CD4-positive, alpha-beta T cell (primary cell): Measurements from ENCODE around the gene PFKFB3. TPM values are rescaled to one million over a fixed set of nuclear protein-coding genes. Genes with fewer than 3 reads are reported as not detected.

Source experiments
- ATAC-seq: fragments of 200-7000 bp; cut with Tn5 transposase; one replicate; pipeline ENCODE4 v1.10.0; 2022; ENCODE audit warnings: mild to moderate bottlenecking; ENCODE audit not compliant: poor library complexity
- CTCF ChIA-PET: fragments of 350-600 bp; sonication (Branson Sonifier 250); formaldehyde crosslinking; loops from one replicate; lab custom pipeline; 2021; ENCODE audit warnings: antibody characterized with exemption, inconsistent platforms; lab: Charles Lee
- POLR2A ChIA-PET: fragments of 350-600 bp; sonication (Branson Sonifier 250); formaldehyde crosslinking; loops from one replicate; lab custom pipeline; 2021; ENCODE audit warnings: antibody characterized with exemption, inconsistent platforms; lab: Charles Lee
- DNase-seq, 14 experiments: peaks; one replicate each; pipeline ENCODE4 v3.0.0-alpha.2; 2013 to 2020; ENCODE audit warnings: mixed read lengths in 2 of 14
- H3K27ac ChIP-seq, 2 donors: one replicate each; pipeline versions ENCODE4 v1.5.1 to v1.7.0; 2013; ENCODE audit warnings: low read length in 2 of 2, low read depth in 1 of 2, mild to moderate bottlenecking in 1 of 2
- H3K27me3 ChIP-seq, 2 experiments: 1 replicate in 1 of 2; 2 replicates in 1 of 2; pipeline versions ENCODE4 v1.6.1 to v1.7.0; 2013; ENCODE audit warnings: low read length in 2 of 2, control low read depth in 1 of 2, mild to moderate bottlenecking in 1 of 2, moderate library complexity in 1 of 2; ENCODE audit not compliant: insufficient read depth in 2 of 2, control insufficient read depth in 1 of 2
- H3K36me3 ChIP-seq: one replicate; pipeline ENCODE4 v1.6.1; 2013; ENCODE audit warnings: low read length, control low read depth; ENCODE audit not compliant: insufficient read depth
- H3K4me1 ChIP-seq: one replicate; pipeline ENCODE4 v1.6.1; 2013; ENCODE audit warnings: low read length, control low read depth; ENCODE audit not compliant: insufficient read depth
- H3K4me3 ChIP-seq: one replicate; pipeline ENCODE4 v1.5.1; 2013; ENCODE audit warnings: mild to moderate bottlenecking, low read length, moderate library complexity
- H3K9me3 ChIP-seq, 2 experiments: 1 replicate in 1 of 2; 2 replicates in 1 of 2; pipeline versions ENCODE4 v1.6.1 to v1.7.0; 2013; ENCODE audit warnings: low read length in 2 of 2, mild to moderate bottlenecking in 2 of 2, control low read depth in 1 of 2, moderate library complexity in 1 of 2; ENCODE audit not compliant: control insufficient read depth in 1 of 2, insufficient read depth in 1 of 2
- H3K27ac Mint-ChIP-seq: one replicate; pipeline ENCODE4 v1.8.0; 2020; ENCODE audit warnings: mixed read lengths
- H3K27me3 Mint-ChIP-seq: one replicate; pipeline ENCODE4 v1.8.0; 2021; ENCODE audit warnings: mixed read lengths
- H3K36me3 Mint-ChIP-seq: one replicate; pipeline ENCODE4 v1.8.0; 2021; ENCODE audit warnings: low read depth, mixed read lengths
- H3K4me1 Mint-ChIP-seq: one replicate; pipeline ENCODE4 v1.8.0; 2021; ENCODE audit warnings: low read depth, mixed read lengths
- H3K4me3 Mint-ChIP-seq: one replicate; pipeline ENCODE4 v1.8.0; 2020; ENCODE audit warnings: mild to moderate bottlenecking, mixed read lengths
- H3K9me3 Mint-ChIP-seq: one replicate; pipeline ENCODE4 v1.8.0; 2020; ENCODE audit warnings: mixed read lengths
- intact Hi-C, 2 experiments: fragments of 100-400 bp; cut with DNase I in 1 of 2; cut with micrococcal nuclease in 1 of 2; formaldehyde crosslinking; loops; one replicate each; pipeline versions ENCODE4 v1.15.1 to v1.9.0; 2023 to 2025; cut with DNase I, micrococcal nuclease
- total RNA-seq, 174 experiments: library from RNA in 2 of 174; stranded (reverse) in 2 of 174; gene quantifications; one replicate each; pipeline ENCODE4 v1.2.3 and lab custom pipeline; 2021 to 2026
- TF ChIP-seq, protein P1 (sequence below): fragments of 200-600 bp; IDR thresholded peaks from one replicate; pipeline ENCODE4 v1.8.0; 2022; ENCODE audit warnings: antibody characterized with exemption, mild to moderate bottlenecking

The PFKFB3 gene
- total RNA-seq, 2 experiments from 2014 or later, result 142 to 145 TPM

DNA sequence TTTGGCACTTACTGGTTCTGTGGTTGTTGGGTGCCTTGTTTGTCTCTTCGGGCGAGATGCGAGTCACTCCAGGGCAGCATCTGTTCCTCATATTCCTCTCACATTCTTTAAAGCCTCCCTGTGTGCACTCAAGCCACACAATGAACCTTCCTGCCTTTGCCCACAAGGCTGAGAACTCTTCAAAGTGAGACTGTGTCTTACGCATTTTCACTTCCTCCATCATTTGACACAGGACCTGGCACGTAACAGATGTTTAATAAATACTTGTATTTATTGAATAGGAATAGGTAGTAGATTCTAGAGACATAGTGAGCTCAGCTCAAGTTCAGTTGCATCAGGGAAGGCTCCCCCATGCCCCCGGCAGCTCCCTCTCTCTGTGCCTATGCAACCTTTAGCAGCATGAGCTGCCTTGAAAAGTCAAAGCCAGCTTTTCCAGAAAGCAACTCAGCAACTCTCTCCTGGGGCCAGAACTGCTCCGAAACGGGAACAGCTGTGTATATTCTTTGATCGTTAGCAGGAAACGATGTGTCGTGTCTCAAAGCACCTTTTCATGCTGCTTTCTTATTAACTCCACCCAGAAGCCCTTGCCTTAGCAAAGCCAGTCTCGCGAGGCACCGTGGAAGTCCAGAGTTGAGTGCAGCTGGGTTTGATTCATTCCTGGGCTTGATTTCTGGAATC is 97.5 kb downstream of the PFKFB3 start:
- intact Hi-C loops, result loop anchor here in 1 of 2 experiments (1.0 to 2.0 kb wide), 2 partner anchors 48 to 97 kb away; partner anchors contain the start of gene PFKFB3
- H3K27me3 Mint-ChIP-seq, result no peaks in the 10 kb centered on the region
- POLR2A ChIA-PET, result interaction anchor here (0.6 to 1.6 kb wide), 8 partner anchors 8 to 249 kb away, joined by 3 to 17 read pairs (median 4); partner anchors contain the start of gene PFKFB3
- H3K36me3 Mint-ChIP-seq, result no peaks in the 10 kb centered on the region
- ATAC-seq (peak; percentile 83), DNase-seq (peak in 13 of 14 experiments; percentile 7 to 77 (median 36))
- H3K9me3 Mint-ChIP-seq, result no peaks in the 10 kb centered on the region
- CTCF ChIA-PET, result interaction anchor here (0.9 to 2.2 kb wide), 3 partner anchors 25 to 102 kb away, joined by 3 to 19 read pairs (median 5); partner anchors contain the start of gene PFKFB3
- Histone ChIP-seq H3K4me1 (peaks cover 23% of the 10 kb centered on the region), H3K4me3 (no peak overlapping the region), H3K9me3 (no peaks in the 10 kb centered on the region), H3K27me3 (no peaks in the 10 kb centered on the region), H3K27ac (peak overlapping the region; percentile 17 to 27), H3K36me3 (no peaks in the 10 kb centered on the region)
- TF ChIP-seq, protein P1, sequence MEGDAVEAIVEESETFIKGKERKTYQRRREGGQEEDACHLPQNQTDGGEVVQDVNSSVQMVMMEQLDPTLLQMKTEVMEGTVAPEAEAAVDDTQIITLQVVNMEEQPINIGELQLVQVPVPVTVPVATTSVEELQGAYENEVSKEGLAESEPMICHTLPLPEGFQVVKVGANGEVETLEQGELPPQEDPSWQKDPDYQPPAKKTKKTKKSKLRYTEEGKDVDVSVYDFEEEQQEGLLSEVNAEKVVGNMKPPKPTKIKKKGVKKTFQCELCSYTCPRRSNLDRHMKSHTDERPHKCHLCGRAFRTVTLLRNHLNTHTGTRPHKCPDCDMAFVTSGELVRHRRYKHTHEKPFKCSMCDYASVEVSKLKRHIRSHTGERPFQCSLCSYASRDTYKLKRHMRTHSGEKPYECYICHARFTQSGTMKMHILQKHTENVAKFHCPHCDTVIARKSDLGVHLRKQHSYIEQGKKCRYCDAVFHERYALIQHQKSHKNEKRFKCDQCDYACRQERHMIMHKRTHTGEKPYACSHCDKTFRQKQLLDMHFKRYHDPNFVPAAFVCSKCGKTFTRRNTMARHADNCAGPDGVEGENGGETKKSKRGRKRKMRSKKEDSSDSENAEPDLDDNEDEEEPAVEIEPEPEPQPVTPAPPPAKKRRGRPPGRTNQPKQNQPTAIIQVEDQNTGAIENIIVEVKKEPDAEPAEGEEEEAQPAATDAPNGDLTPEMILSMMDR, result no peak
- peak overlapping the region; percentile 75 for H3K27ac Mint-ChIP-seq
- peak overlapping the region; percentile 28 for H3K4me3 Mint-ChIP-seq
- H3K4me1 Mint-ChIP-seq, result peaks cover 33% of the 10 kb centered on the region

DNA sequence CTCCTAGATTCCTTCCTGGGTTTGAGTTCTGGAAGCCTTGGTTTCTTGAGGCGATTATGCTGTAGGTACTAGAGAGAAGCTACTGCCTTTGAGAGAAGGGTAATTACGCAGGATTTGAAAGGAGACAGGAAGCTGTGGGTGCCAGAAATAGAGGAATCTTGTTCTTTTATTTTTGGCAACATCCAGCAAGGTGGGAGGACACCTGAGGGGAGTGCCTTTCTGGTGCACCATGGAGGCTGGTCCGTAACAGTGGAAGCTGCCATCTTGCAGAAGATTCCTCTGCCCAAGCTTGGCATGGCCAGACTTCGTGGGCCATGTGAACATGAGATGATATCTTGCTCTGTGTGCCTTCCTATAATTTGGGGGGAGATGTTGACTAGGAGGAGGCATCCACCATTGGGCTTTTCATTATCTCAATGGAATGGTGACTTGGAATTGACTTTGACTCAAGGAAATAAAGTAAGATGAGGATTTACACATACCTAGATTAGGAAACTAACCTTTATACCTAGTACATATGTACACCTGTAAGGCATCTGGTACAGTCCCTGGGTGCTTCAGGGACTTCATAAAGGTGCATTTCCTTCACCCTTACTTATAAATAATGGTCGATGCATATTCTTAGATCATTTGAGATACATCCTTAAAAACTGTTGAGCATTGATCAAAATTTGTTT is 98.2 kb downstream of the PFKFB3 start:
- no peaks in the 10 kb centered on the region for H3K9me3 ChIP-seq
- Mint-ChIP-seq H3K4me1 (peaks cover 28% of the 10 kb centered on the region), H3K9me3 (no peaks in the 10 kb centered on the region), H3K4me3 (no peak overlapping the region), H3K27me3 (no peaks in the 10 kb centered on the region), H3K36me3 (no peaks in the 10 kb centered on the region), H3K27ac (peak overlapping the region; percentile 75)
- H3K27me3 ChIP-seq, result no peaks in the 10 kb centered on the region
- no peak overlapping the region for H3K4me3 ChIP-seq
- POLR2A ChIA-PET, result interaction anchor here (0.6 to 1.6 kb wide), 7 partner anchors 9 to 250 kb away, joined by 3 to 17 read pairs (median 4); partner anchors contain the start of gene PFKFB3
- TF ChIP-seq, protein P1, result no peak
- H3K27ac ChIP-seq, result peak overlapping the region in 1 of 2 donors; percentile 17
- peaks cover 20% of the 10 kb centered on the region for H3K4me1 ChIP-seq
- DNase-seq, result no peak
- no peaks in the 10 kb centered on the region for H3K36me3 ChIP-seq
- ATAC-seq, result peak; percentile 3
- CTCF ChIA-PET, result interaction anchor here (0.9 to 2.2 kb wide), 3 partner anchors 26 to 101 kb away, joined by 3 to 19 read pairs (median 5); partner anchors contain the start of gene PFKFB3
- intact Hi-C loops, result loop anchor here in 1 of 2 experiments (1.0 to 2.0 kb wide), 2 partner anchors 47 to 98 kb away; partner anchors contain the start of gene PFKFB3

DNA sequence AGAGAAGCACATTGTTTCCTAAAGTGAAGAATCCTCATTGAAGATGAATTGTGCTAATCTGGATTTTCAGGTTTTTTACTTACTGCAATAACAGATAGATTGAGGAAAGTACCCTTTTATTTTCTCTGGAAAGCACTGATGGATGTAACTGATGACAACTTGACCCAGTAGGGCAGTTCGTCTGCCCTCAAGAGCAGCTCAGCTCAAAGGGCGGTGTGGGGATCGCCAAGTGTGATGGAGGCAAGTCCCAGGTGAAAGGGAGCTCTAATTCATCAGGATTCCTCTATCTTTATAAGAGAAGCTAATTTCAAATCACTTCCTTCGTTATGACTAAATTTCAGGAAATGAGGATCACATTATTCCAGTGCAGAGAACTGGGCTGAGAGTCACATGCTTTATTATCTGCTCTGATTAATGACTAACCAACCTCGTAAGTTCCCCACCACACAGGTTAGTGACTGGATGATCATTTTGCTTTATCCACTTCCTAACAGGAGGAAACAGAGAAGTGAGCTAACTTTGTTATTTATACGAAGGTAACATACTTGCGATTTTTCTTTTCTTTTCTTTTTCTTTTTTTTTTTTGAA is 98.8 kb downstream of the PFKFB3 start:
- DNase-seq (no peak), ATAC-seq (no peak)
- TF ChIP-seq, protein P1, result no peak
- H3K4me3 ChIP-seq, result no peak overlapping the region
- Mint-ChIP-seq H3K27me3 (no peaks in the 10 kb centered on the region), H3K36me3 (no peaks in the 10 kb centered on the region), H3K9me3 (no peaks in the 10 kb centered on the region), H3K4me1 (peaks cover 24% of the 10 kb centered on the region), H3K27ac (no peak overlapping the region), H3K4me3 (no peak overlapping the region)
- H3K4me1 ChIP-seq, result peaks cover 20% of the 10 kb centered on the region
- peaks cover 0 to 1% of the 10 kb centered on the region in 2 experiments for H3K9me3 ChIP-seq
- H3K27ac ChIP-seq, result no peak overlapping the region
- POLR2A ChIA-PET, result interaction anchor here (1.2 to 1.6 kb wide), 2 partner anchors 46 to 97 kb away, joined by 4 to 17 read pairs; no protein-coding TSS in a partner anchor
- intact Hi-C loops, result loop anchor here in 1 of 2 experiments (2.0 kb wide), 1 partner anchor 99 kb away; the partner anchor contains the start of gene PFKFB3
- H3K27me3 ChIP-seq, result no peaks in the 10 kb centered on the region
- H3K36me3 ChIP-seq, result no peaks in the 10 kb centered on the region
- CTCF ChIA-PET, result interaction anchor here (0.7 to 2.2 kb wide), 3 partner anchors 100 to 1005 kb away, joined by 3 to 19 read pairs (median 4); partner anchors contain the start of gene PFKFB3
